ACHN (cell line): ENCODE data around the gene CELSR2.

Experiments
- DNase-seq: peaks from one replicate; pipeline ENCODE4 v3.0.0-alpha.2; 2015
- in situ Hi-C: cut with HindIII; loops from 2 replicates; pipeline ENCODE4 v1.10.0; 2017; ENCODE audit warnings: low sequenced_read_pairs, low pct_ligation_motif_present, low pct_unique_long_range_greater_than_20kb

CELSR2 gene

DNA sequence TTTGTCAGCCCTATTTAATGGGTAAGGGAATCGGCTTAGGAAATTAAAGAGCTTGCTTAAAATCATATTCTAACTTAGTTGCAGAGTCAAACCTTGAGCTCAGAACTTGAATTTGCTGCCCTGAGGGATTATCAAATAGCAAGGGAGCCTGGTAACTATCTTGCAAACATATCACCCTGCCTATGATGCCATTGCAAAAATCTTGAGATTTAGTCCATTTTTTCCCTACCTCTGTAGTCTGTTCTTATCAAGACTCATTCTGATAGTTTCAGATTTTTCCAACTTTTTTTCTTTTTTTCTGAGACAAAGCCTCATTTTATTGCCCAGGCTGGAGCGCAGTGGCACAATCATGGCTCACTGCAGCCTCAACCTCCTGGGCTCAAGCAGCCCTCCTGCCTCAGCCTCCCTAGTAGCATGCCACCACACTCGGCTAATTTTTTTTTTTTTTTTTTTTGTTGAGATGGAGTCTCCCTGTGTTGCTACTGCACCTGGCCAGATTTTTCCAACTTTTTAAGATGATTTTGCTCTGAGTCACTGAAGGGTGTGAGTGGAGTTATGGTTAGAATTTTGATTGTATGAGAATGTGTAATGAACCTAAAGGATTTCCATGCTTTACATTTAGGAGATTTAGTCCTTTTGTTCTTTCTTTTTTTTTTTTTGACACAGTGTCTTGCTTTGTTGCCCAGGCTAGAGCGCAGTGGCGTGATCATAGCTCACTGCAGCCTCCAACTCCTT, 23.5 kb upstream of the CELSR2 start:
- DNase-seq: no peak
- in situ Hi-C loops: no loop called here

DNA sequence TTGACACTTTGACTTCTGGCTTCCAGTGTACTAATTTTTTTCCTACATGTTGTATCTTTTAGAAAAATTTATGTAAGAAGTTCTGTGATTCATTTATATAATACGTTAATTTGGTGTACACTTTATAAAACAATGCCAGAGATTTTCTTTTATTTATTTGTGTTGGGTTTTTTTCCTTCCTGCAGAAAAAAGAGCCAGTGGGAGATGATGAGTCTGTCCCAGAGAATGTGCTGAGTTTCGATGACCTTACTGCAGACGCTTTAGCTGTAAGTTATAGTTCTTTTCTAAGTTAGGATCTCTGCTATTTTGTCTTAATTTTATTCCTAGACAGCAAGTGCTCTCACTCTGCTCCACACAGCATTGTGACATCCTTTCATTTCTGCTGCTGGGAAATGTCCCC, 21.2 kb upstream of the CELSR2 start:
- in situ Hi-C loops: no loop called here
- DNase-seq: no peak

DNA sequence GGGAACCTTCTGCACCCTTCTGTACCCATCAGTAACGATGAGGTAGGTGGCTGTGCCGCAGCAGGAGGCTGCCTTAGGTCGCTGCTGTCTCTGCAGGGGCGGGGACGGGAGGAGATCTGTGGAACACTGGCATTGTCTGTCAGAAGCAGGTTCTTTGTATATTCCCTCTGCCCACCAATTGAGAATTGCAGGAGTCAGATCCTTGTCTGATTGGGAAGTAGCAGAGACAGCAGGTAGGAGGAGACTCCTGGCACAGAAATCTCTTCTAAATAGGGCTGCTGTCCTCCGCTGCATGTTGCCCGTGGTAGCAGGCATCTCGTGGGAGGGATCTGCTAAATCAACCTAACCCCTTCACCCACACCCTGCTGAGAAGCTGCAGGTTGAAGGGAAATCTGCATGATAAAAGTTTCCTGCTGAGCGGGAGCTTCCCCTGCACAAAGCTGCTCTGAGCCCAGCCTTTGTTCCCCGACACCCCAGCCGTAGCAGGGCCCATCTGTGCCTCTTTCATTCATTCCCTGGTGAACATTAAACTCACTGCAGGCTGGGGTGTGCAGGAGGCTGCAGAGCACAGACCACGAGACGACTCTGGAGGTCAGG, 19.7 kb upstream of the CELSR2 start:
- in situ Hi-C loops: no loop called here
- DNase-seq: no peak

DNA sequence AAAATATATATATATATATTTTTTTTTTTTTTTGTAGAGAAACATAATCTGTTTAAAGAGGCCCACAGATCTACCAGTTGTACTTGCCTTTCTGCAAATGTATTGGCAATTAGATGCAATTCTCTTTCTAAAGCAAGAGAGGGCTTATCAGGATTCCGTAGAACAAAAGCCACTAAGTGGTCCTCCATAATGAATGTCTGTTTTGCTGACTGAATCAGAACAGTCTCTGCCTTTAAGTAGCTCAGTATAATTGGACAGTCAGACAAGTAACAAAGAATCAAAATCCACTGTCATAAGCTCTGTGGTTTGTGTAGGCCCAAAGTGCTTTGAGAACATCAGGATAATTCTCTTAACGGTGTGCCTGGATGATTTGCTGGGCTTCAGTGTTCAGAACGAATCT, 18.3 kb upstream of the CELSR2 start:
- DNase-seq: no peak
- in situ Hi-C loops: no loop called here

DNA sequence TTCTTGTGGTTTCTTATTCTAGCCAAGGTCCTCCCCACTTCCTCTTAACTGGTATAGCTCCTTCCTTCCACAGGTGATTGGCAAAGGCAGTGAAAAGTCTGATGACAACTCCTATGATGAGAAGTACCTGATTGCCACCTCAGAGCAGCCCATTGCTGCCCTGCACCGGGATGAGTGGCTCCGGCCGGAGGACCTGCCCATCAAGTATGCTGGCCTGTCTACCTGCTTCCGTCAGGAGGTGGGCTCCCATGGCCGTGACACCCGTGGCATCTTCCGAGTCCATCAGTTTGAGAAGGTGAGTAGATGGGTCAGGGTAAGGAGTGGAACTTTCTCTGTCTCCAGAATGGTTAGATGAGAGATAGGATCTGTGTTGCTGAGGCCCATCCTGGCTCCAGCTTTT, 14.2 kb upstream of the CELSR2 start:
- in situ Hi-C loops: no loop called here
- no peak for DNase-seq

DNA sequence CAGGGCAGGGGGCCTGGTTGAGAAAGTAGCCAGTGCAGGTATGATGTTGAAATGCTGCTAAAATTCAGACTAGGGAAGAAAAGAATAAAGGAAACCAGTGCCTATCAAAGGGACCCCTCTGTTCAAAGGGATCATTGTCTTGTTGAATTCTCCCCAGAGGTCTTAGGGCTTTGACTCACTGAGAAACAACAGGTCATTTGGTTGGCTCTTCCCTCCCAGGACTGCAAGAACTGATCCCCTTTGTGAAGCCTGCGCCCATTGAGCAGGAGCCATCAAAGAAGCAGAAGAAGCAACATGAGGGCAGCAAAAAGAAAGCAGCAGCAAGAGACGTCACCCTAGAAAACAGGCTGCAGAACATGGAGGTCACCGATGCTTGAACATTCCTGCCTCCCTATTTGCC, 11.8 kb upstream of the CELSR2 start:
- no peak for DNase-seq
- in situ Hi-C loops: no loop called here

DNA sequence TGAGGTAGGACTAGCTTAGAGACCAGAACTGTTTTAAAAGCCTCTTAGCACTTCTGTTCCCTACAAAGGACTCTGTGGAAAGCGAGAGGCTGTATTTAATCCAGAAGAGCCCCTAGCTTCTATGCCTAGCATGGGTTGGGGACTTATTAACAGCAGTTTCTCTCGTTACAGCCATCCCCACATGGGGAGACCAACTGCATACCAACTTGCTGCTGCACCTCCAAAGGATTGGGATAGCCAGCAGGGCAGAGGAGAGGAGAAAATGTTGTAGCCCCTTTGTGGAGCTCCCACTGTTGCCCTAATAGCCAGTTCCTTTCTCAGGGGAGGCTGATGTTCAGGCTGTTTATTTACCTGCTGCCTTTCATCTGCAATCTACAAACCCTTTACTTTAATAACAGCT, 11.0 kb upstream of the CELSR2 start:
- no peak for DNase-seq
- in situ Hi-C loops: no loop called here

DNA sequence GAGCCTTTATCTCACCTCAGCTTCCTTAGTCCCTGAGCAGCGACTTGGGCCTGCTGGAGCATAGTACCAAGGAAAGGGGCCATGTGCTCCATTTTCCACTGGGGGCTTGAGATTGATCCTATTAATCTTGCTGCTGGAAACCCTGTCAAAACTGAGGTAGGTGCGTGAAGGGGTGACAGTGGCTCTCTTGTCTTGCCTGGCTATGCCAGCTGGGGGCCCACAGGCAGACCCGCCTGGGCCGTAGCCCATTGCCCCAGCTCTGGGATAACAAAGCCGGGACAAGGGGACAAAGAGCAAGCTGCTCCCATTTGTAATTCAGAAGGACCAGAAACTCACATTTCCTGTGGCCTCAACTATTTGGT, 10.3 kb upstream of the CELSR2 start:
- in situ Hi-C loops: no loop called here
- DNase-seq: no peak

DNA sequence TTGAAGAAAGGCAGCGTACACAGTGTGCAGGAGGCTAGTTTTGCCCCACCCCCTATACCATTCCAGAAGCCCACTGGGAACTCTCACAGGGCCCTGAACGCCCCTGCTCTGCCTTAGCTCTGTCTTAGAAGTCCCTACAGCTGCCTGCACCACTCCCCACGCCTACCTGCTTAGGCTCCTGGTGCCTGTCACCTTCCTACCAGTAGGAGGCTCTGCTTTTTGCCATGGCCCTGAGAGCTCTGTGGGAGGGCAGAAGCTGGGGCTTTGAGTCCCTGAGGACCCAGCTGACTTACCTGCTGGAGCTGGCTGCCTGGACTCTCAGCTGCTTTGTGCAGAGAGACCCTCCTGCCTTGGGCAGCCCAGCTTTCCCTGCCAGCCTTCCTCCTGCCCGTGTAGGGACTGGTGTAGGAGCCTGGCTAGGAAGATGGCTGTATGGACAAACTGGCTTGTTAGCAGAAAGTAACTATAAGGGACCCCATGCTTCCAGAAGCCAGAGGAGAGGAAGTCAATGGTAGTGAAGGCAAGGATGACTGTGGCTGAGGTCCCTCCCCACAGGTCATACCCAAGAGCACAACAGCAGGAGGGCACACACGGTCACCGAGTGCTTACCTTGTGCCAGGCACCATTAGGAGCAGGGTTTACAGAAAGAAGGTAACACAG, 9.8 kb upstream of the CELSR2 start:
- in situ Hi-C loops: no loop called here
- DNase-seq: peak; percentile 53

DNA sequence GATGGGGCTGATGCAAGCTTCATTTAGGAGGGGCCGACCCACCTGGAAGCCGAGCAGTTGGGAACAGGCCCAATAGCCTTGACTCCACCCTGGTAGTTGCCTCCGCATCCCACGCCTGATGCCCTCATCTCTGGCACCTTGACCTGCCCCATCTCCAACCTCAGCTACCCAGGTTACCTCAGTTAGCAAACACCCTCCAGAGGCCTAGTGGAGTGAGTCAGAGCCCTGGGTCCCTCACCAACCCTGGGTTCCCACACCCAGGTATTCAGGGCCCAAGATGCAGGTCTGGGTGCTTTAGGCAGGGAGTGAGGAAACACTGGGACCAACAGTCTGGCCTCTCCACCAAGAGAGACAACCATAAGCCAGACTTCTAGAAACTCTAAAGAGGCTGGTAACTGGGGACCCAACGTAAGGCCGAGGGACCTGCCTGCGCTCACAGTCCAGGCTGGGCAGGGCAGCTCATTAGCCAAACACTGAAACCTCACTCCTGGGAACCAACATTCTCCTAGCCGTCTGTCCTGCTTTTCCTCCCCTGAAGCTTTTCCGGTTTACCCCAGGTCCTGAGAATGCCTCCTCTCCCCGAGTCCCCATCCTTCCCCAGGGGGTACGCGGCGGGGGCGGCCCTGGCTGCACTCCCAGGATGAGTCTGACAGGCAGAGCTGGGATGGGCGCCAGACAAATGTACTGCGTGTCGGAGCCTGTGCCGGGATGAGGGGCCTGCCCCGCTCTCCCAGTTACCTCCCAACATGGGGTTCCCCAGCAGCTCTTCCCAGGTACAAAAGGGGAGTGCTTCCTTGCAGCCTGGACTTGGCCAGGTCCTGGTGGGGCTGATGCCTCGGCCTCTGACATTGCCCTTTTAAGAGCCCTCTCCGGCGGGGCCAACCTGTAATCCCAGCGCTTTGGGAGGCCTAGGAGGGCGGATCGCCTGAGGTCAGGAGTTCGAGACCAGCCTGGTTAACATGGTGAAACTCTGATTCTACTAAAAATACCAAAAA, 8.9 kb upstream of the CELSR2 start:
- in situ Hi-C loops: no loop called here
- no peak for DNase-seq

DNA sequence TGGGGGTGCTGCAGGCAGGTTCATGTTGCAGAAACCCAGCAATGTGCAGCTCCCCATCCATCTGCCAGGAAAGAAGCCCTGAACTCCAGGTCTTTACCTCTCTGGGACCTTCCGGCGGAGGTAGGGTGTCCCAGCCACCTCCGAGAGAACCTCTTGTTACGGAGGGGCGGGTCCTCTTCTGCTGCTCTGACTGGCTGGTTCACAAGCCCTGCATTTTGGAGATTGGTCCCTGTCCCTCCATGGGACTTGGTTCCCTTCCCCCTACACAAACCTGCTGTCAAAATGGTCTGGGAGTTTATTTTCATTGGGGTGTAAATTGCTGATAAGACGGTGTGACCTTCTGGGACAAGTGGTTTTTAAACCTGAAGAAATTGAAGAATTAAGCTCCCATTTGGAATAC, 8.0 kb upstream of the CELSR2 start:
- no peak for DNase-seq
- in situ Hi-C loops: no loop called here

DNA sequence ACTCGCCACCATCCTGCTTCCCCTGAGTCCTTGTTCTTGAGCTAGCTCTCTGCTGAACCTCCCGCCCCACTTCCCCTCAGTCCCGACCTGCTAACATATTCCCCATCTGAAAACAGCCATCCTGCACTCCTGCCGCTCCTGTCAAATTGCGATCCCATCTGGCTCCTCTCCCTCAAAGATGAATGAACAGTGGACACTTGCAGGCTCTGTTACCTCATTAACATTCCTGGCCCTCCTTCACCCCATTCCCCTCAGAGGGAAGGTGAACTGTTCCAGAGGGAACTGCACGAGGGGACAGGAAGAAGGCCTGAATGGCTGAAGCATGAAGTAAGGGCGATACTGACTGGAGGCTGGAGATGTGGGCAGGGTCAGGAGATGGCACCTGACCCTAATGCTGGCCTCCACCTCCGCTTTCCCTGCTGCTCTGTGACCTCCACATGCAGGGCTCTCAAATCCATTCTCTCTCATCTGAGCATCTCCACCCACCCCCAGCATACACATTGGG, 7.4 kb upstream of the CELSR2 start:
- in situ Hi-C loops: no loop called here
- no peak for DNase-seq

DNA sequence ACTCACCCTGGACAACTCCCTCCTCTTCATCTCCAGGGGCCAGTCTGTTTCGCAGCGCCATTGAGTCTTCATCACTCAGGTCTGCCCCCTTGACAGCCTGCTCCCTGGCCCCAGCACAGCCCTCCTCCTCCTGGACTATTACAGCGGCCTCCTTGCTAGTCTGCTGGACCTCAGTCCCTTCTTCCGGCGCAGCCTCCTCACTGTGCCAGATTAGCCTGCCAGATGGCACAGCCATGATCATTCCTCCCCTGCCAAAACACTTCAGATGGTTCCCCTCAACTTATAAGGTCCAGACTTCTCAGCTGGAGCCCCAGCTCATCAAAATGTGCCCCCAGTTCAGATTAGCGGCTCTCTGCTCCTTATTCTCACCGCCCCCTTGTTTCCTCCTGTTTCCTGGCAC, 7.0 kb upstream of the CELSR2 start:
- DNase-seq: no peak
- in situ Hi-C loops: no loop called here

DNA sequence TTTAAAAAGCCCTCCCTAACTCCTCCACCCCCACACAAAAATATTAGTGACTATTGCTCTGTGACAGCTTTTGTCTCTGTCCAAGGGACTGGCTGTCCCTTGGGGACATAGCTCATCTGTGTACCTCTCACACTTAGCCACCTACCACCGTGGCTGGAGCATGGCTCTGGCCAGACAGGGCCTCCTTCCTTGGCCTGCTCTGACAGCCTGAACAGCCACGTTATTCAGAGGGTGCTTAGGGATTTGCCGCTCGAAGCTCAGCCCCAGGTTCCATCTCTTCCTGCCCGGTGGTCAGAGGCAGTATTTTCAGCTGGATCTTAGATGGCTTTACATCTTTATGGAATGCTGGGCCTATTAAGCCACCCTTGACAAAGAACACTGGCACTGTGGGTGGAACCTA, 6.1 kb upstream of the CELSR2 start:
- in situ Hi-C loops: no loop called here
- no peak for DNase-seq

DNA sequence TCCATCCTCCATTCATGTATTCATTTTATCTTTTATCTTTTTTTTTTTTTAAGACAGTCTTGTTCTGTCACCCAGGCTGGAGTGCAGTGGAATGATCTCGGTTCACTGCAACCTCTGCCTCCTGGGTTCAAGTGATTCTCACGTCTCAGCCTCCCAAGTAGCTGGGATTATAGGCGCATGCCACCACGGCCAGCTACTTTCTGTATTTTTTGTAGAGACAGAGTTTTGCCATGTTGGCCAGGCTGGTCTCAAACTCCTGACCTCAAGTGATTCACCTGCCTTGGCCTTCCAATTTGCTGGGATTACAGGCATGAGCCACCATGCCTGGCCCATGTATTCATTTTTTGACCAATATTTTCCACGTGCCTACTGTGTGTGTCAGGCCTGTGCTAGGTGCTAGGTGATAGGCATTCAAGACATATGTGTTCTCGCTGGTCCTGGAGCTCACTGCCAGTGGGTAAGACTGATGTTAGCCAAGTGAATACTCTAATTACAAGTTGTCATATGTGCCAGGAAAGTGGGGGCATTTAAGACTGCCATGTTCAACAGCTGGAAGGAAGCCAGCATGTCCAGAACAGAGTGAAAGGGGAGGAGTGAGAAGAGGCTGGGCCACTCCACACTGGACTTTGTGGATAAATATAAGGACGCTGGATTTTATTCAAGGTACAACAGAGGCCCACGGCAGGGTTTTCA, 5.3 kb upstream of the CELSR2 start:
- no peak for DNase-seq
- in situ Hi-C loops: no loop called here

DNA sequence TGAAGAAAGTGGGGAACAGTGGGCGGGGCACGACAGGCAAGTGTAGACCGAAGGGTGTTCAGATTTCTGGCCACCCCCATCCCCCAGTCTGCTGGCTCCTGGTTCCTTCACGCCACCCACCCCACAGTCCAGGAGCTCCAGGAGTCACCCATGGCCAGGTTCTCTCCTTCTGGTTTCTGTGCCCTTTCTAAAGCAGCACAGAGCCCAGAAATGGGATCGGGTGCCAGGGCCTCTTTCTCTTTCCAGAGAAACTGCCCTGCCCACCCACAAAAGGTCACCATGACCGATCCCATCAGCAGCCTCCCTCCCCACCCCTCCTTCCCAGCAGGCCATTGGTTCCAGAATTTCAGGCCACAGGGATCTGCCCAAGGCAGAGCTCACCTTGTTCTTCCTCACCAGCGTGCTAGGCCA, 3.2 kb upstream of the CELSR2 start:
- in situ Hi-C loops: no loop called here
- DNase-seq: no peak

DNA sequence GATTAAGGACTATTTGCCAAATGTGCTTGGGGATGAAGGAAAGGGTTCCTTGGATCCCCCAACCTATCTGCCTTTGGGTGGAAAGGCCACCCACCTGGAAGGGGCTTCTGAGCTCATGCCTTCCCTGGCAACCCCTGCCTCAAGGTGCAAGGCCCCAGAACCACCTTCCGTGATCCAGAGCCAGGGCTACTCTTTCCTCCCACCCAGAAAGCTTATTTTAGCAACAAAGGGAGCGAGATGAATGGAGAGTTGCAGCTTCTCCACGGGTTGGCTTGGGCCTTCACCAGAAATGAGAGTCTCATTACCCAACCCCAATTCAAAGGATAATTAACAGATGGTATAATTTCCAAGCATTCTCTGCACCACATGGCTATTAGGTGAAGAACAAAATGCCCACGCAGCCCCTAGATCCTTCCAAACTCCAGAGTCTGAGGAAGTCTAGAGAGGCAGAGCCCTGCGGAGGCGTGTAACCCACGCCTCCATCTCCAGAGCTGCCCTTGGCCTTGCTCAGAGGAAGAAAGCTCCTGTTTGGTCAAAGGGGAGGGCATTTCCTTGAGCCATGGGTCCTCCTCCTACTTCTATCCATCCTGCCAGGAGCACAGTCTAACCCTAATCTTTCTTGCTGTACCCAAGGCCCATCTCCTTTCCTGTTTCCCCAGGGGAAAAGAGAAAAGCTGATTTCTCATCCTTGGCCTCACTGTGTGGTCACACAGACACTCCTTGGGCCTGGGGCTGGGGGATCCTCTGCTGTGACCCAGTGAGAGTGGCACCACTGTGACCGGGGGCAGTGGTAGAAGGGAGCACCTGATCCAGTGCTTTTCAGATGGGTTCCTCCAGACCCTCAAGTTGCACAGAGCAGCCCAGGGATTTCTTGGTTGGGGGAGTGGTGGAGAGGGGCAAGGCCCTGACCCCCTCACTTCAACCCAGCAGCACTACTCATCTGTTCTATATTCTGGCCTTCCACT, 1.7 kb upstream of the CELSR2 start:
- DNase-seq: no peak
- in situ Hi-C loops: no loop called here
